SKM-1 treated with dmso at 0.1 percent for 144 hours (cell line): ENCODE data around the gene APOL6.
"Not testable (repeated sequence)": the region's sequence is repeated elsewhere in the genome, so short reads cannot be mapped to it uniquely, and the experiment has no call there.

Experiments used
- DNase-seq: peaks from one replicate; lab custom pipeline; 2025; ENCODE audit not compliant: unreplicated experiment; lab: John Stamatoyannopoulos, UW

The APOL6 gene

DNA sequence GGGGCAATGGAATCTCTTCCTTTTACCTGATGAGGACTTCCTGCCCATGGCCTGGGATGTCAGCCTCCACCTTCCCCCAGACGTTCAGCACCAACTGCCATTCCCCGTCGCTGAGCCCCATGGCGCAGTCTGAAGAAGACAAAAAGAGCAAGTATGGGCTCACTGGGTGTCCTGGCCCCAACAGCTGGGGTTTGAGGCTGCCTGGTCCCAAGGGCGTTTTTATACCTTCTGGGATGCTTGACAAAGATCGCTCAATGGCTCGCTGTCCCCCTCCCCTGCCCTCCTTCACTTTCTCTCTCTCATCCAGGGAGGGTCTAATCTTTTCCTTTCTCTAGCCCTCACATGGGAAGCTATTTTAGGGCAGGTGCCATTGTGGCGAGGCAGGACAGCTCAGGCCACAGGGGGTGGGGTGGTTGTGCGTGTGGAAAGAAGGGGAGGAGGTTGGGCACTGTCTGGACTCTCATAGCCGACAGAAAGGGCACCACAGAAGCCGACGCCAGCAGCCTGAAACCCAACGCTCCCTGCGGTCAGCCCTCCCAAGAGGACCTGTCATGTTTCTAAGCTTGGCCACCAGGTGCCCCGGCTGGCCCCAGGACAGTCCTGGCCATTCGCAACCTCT lies 31.0 kb upstream of the APOL6 start, which contains the start of gene MB:
Gene MB (minus strand): TSS at position 193 of the 619 bp plus-strand sequence. CDS start 72 bp downstream, at position 121.
- DNase-seq: no peak

DNA sequence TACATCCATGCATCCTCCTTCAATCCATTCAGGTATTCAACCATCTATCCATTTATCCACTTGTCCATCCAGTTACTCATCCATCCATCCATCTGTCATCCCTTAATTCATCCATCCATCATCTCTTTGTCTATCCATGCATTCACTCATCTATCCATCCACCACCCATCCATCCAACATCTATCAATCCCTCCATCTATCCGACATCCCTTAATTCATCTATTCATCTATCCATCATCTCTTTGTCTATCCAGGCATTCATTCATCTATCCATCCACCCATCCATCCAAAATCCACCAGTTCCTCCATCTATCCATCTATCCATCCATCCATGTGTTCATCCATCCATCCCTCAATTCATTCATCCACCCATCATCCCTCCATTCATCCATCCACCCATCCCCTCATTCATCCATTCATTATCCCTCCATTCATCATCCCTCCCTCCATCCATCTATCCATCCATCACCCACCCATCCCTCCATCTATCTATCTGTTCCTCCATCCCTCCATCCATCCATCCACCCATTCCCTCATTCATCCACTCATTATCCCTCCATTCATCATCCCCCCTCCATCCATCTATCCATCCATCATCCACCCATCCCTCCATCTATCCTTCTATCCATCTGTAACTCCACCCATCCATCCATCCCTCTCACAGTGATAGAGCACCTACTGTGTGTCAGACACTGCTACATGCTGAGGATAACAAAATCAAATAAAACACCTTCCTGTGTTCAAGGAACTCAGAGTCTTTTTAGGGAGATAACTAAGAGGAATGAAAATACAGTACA lies 29.6 kb upstream of the APOL6 start:
- DNase-seq: no peak

DNA sequence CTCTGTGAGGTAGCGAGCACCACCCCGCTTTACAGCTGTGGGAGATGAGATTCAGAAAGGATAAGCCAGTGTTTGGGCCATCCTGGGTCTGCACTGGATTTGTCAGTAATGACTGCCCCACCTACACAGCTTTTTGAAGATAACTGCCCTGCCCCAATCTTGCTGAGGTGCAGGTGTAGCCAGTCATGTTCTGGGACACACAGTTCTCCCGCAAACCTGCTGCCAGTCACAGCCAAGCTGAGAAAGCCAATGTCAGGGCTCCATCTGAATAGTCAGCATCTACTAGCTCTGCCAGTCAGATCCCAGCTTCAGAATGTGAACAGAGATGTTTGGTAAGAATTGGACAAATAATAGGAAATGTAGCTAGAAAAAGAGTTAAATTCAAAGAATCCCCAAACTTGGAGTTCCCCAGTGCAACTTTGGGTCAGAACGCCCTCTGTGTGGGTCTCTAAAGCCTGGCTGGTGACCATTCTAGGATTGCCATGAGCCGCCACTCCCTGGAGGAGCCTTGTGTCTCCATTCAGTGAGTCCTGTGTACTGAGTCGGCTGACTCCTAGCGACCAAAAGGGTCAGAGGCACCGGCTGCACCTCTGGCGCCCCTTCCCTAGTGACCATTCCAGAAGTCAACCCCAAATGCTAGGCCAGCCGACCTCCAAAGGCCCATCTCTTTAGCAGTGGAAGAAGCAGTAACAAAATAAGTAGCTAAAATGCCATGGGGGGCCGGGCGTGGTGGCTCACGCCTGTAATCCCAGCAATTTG lies 28.7 kb upstream of the APOL6 start:
- no peak for DNase-seq

DNA sequence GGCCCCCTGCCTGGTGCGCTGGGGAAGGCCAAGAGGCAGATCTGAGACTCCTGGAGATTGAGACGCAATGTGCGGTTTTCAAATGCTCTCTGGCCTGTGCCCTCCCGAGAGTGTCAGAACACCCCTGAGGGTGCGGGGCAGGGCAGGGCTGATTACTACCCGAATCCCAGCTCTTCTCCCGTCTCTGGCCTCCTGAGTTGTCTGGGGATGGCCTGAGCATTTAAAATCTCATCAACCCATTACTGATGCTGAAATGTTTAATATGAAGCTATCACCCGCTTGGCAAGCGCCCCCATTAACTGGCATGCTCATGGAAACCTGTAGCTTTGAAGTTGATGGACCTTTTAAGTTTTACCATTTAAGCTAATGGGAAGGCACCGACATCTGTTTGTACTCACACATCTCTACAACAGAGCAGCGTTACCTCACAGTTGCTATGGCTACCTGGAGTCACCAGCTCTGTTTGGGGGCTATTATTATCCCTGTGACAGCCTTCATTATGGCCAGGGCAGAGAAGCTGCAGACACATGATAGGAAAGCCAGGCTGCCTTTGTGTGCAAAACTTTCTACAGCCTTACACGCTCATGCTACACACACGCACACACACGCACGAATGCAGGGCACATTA lies 27.5 kb upstream of the APOL6 start:
- DNase-seq: no peak

DNA sequence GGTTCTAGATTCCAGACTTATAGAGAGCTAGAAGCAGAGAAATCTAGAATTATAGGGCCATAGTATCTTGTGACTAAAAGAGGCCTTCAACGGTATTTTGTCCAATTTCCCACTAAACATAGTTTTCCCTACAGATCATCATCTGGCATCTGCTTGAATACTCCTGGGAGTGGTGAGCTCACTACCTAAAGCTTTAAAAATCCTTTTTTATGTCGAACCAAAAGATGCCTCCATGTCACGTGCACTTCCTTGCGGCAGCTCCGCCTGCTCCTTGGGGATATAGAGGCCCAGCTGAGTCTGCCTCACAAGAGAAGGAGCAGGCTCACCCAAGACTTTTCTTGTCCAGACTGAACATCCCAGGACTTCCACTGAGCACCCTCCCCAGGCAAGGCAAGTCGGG lies 26.8 kb upstream of the APOL6 start:
- no peak for DNase-seq

DNA sequence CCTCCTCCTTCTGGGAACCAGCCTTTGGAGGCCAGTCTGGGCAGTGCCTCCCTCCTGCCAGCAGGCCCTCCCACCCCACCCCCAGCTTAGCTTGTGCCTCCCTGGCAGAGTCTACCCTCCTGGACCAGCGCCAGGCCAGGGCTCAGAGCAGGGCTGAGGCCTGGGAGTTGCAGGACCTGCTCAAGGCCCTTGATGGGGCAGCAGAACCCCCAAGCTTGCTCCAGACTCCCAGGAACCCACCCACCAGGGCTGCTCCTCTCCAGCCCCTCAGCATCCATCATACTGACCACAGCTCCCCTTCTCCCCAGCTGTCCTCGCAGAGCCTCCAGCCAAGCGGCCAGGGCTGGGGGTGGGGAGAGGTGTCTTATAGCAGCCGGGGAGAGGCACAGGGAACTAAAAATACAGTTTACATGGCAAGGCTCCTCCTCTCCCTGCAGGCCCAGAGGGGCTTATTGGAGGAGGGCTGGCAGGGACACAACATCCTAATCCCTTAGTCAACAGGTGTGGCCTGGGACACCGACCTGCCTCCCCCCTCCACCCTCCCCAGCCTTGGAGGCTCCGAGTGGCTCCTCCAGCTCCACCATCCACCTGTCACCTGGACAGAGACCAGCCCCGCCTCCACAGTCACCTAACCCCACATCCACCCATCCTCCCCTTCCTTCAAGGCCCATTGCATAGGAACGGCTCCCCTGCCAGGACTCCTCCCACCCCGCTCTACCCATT lies 25.9 kb upstream of the APOL6 start:
- DNase-seq: no peak

DNA sequence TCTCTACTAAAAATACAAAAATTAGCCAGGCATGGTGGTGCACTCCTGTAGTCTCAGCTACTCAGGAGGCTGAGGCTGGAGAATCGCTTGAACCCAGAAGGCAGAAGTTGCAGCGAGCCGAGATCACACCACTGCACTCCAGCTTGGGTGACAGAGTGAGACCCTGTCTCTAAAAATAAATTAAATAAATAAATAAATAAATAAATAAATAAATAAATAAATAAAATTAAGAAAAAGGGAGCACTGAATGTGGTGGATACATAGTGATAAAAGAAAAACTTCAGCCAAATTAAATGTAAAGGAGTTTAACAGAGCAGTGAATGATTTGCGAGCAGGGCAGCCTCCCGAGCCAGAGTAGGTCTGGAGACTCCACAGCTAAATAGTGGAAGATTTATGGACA lies 24.4 kb upstream of the APOL6 start:
- DNase-seq: not testable (repeated sequence)

DNA sequence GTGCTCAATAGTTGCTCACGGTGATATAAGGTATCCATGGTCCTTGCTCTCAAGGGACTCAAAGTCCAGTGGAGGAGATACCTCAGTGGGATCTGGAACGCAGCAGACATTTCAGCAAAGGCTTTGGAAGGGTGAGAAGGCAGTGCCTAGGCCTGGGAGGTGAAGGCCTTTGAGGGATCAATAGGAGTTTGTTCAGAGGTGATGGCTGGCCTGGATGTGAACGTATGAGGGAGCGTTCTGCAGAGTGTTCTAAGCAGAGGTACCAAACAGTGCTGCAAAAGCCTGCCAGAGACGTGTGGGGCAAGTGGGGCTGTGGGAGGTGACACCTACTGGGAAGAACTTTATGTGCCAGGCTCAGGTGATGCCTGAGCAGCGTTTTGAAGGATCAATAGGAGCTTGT lies 23.7 kb upstream of the APOL6 start:
- no peak for DNase-seq

DNA sequence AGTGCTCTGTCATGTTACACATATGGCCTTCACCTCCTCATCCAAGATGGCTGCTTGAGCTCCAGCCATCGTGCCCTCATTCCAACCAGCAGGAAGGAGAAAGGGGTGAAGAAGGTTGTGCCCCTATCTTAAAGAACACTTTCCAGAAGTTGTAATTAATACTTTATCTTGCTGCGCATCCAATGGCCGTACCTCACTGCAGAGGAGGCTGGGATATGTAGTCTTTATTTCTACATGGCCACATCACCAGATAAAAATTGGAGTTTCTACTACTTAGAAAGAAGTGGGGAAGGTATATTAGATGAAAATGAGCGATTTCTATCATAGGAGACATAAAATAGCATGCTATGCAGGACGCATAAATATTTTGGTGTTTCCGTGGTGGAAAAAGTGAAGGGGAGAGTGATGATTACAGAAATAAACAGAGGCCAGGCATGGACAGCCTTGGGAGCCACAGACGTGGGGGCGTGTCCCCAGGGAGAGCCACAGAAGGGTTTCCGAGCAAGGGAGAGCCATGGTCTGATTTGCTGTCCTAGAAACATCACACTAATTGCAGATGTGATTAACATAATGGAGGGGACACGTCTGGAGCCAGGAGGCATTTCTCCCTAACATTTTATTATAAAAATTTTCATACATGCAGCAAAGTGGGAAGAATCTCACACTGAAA lies 22.3 kb upstream of the APOL6 start:
- DNase-seq: no peak

DNA sequence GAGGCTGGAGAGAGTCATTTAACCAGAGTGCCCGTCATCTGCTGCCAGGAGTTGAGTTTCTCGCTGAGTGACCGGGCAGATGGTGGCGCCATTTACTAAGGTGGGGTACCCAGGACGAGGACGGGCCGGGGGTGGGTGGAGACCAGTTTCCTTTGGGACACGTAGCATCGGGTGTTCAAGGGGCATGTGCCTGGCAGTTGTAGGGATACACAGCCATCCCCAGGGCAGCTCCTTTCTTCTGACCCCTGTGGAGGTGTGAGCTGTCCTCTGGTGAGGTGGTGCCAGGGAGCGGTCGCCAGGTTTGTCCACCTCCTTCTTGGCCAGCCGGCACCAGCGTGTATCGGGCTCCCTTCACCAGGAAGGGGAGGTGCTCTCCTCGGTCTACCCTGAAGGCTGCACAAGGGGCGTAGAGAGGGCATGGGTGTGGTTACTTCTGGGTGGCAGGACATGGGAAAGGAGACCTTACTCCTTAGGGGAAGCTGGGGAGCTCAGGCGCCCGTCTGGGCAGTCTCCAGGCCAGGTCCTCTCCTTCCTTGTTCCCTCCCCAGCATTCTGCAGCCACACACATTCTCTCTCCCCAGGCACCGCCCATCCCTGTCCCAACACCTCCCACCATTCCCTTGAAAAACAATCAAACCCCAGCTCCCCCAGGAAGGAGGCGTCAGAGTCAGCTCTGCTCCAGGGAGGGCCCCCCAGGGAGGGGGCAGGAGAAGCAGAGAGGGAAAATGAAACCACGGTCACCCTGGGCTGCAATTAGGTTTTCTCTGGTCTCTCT lies 20.8 kb upstream of the APOL6 start:
- peak; percentile 36 for DNase-seq

DNA sequence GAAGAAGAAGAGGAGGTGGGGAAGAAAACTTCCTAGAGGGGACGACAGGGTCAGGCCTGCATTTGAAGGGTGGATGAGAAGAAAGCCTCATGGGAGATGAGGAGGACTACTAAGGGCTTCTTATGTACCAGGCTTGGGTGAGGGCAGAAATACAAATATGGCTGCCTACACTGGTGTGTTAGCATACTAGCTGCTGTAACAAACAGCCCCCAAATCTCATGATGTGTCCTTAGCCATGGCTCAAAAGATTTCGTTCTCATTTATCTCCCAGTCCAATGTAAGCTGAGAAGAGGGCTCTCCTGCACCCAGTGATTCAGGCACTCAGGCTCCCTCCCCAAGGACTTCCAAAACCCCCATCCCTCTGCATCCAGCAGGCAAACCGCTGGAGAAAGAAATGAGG lies 19.5 kb upstream of the APOL6 start:
- DNase-seq: no peak

DNA sequence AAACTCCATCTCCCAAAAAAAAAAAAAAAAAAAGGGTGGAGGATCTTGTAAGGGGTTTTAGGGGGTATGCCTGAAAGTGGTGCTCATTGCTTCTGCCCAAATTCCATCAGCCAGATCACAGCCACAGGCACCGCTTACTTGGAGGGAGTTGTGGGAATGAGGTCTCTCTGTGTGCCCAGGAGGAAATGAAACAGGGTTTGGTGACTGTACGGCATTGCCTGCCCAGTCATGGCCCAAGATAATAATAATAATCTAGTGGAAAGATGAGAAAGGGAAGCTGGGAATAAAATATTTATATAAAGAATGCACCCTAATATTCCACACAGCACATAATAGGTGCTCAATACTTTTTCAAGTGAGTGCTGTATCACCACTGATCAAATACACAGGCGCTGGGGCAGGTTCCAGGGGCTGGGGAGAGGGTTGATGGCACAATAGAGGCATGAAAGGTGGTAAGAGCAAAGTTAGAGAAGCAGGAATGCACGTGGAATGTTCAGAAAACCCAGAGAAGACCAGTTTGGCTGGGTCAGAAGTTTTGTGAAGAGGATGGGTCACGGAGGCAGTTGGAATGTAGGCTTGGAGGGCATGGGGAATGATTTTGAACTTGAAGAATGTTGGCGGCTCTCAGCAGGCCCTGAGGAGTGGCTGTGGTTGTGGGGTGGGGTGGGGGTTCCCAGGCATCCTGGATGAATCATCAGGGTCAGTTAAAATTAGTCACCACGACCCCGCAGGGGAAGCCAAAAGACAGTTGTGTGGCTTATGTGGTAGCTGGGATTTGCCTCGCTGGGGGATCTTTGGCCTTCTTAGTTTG lies 18.6 kb upstream of the APOL6 start:
- DNase-seq: no peak

DNA sequence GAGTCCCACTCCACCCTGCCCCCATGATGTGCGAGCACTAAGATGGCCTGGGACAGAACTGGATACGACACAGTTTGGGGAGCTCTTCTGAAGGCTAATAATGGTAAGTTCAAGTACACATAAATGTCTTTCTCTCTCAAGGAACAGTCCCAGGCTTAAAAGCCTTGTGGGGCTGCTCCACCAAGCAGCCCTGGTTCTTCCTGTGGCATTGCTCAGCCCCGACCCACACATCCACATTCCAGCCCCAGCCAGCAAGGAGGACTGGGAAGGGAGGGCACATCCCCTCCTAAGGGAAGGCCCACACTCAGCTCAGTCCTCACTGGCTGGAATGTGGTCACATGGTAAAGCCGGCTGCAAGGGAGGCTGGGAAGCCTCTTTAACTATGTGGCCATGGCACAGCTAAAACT lies 17.9 kb upstream of the APOL6 start:
- DNase-seq: no peak

DNA sequence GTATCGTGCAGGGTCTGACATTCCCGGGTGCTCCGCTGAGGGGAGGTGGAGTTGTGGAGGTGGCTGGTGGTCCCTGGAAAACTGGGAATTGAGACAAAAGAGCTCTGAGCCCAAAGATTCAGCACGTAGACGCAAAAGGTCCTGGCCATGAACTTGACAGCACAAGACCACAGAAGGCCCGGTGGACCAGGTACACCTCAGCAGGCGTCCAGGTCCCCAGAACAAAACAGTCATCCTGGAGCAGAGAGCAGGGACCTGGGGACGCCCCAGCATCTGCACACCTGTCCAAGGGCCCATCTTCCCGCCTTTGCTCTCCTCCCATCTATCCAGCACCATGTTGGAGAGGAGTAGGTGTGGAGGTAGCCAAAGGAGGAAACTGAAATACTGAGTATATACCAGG lies 17.4 kb upstream of the APOL6 start:
- no peak for DNase-seq

DNA sequence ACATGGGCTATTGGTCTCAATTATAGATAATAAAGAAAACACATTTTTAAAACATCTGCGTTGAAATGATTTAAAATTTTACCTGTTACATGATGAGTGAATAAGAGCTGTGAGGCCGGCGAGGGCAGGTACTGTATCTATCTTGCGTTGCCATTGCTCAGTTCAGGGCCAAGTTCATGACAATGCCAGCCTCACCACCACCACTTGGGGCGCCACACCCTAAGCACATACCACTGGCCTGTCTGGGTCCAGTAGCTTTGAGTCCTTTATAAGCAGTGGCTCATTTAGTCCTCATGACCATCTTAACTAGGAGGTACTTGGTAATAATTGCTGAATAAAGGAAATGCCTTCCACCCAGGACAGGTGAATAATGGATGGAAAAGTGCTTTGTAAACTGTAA lies 16.6 kb upstream of the APOL6 start:
- peak; percentile 67 for DNase-seq

DNA sequence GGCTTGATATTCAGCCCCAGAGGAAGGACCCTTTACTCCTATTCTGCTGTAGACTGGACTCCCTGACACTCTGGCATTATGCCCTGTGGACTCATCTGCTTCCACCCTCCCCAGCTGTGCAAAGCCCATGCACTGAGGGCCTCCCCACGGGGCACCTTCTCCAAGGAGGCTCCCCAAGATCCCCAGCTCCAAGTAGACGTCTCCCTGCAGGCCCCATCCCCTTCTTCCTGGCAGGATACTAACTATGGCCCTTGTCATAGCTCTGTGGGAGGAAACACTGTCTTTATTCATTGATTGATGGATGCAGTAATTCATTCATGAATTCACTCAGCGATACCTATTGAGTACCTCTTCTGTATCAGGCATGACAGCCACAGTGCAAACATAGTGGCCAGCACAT lies 15.3 kb upstream of the APOL6 start:
- no peak for DNase-seq

DNA sequence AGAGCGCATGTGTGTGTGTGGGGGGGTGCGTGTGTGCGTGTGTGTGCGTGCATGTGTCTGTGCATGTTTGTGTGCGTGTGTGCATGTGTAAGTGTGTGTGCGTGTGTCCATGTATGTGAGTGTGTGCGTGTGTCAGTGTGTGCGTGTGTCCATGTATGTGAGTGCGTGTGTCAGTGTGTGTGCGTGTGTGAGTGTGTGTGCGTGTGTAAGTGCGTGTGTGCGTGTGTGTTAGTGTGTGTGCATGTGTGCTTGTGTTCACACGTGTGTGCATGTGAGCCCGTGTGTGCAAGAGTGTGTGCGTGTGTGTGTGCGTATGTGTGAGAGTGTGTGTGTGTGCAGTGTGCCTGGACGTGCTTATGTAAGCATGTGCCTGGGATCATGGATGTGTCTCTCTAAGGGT lies 14.7 kb upstream of the APOL6 start:
- DNase-seq: no peak

DNA sequence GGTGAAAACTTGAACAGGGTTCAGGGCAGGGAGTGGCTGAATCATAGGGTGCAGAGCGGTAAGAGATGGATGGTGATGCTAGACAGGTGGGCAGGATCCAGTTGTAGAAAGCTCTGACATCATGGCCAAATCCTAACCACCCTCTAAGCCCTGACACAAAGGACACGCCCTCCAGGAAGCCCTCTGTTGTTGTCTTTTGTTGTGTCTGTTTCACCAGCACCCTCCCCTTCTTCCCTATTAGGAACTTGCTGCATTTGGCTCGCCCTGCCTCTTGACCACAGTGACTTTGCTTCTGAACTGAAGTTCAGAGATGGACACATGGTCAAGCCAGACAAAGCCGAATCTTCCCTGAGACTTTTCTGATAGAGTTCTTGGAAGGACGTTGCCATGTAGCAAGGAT lies 14.2 kb upstream of the APOL6 start:
- peak; percentile 15 for DNase-seq
